ENCODE measurements around the gene RGS12. TPM values are rescaled to one million over a fixed set of nuclear protein-coding genes. Genes with fewer than 3 reads are reported as not detected.

The RGS12 gene
- polyA plus RNA-seq, 2 of the 4 experiments (the other 2 are of a cell fraction) = 7.4 to 8.9 TPM

DNA sequence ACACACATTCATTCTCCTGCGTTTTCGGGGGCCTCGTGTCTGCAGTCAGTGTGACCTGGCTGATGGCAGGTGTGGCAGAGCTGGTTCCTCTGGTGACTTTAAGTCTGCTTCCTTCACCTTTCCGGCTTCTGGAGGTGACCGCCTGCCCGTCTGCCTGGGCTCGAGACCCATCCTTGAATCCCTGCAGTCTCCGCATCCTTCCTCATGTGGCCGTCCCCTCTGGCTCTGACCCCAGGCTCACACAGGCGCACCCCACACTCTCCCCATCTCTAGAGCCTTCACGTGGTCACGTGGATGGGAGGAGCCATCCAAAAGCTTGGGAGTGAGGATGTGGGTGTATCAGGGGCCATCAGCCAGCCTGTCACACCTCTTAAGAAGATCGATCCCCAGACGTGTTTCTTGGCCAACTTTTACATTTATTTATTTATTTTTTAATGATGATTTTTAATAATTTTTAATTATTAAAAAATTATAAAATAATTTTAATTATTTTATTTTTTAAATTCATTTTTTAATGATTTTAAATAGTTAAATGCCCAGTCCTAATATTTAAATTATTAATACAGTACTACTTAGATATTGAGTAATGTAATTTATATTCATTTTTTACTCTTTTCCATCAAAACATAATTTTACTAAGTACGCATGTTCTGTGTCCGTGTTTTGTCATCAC lies 20.9 kb downstream of the RGS12 start:
- WGBS (ENCODE audit: missing lambda C conversion rate) = 92% methylated on average over 16 of the region's 16 CpGs
- CTCF ChIA-PET = no interaction called here
- DNase-seq (ENCODE audit: low read depth in 1 of 2, low spot score in 1 of 2) = no peak

DNA sequence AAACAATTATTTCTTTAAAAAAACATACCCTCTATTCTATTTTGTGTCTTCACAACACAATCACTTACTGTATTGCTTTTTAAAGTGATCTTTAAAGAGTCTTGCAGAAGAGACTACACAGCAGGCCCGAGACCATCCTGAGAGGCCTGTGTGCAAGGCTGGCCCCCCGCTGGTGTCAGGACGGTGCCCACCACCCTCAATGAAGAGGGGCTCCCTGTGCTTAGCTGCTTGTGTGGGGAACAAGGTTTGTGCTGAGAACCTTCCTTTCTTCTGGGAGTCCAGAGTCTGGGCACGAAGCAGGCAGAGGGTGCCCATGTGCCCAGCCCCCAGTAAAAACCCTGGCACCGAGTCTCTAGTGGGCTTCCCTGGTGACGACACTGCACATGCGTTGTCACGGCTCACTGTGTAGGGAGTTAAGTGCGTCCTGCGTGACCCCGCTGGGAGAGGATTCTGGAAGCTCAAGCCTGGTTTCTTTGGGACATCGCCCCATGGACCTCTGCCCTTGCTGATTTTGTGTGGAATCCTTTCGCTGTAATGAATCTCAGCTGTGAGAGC lies 22.0 kb downstream of the RGS12 start:
- POLR2A ChIA-PET = no interaction called here
- TF ChIP-seq BHLHE40 (IDR thresholded peaks at IDR 0.05; ENCODE audit: low read depth, low read length) = no peak
- TF ChIP-seq CTCF (IDR thresholded peaks at IDR 0.05) = no peak
- TF ChIP-seq RCOR1 (IDR thresholded peaks at IDR 0.05; ENCODE audit: low read depth, low read length) = no peak
- TF ChIP-seq USF2 (IDR thresholded peaks at IDR 0.05) = no peak
- TF ChIP-seq NR3C1 (IDR thresholded peaks at IDR 0.05) = no peak
- no peak for TF ChIP-seq JUN (IDR thresholded peaks at IDR 0.05)
- no peak for TF ChIP-seq HES2 (IDR thresholded peaks at IDR 0.05)
- no peak for TF ChIP-seq HOXA7 (CRISPR knock-in tag; IDR thresholded peaks at IDR 0.05)
- no peak for TF ChIP-seq RARB (CRISPR knock-in tag; IDR thresholded peaks at IDR 0.05)
- TF ChIP-seq, protein P1, sequence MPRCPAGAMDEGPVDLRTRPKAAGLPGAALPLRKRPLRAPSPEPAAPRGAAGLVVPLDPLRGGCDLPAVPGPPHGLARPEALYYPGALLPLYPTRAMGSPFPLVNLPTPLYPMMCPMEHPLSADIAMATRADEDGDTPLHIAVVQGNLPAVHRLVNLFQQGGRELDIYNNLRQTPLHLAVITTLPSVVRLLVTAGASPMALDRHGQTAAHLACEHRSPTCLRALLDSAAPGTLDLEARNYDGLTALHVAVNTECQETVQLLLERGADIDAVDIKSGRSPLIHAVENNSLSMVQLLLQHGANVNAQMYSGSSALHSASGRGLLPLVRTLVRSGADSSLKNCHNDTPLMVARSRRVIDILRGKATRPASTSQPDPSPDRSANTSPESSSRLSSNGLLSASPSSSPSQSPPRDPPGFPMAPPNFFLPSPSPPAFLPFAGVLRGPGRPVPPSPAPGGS (IDR thresholded peaks at IDR 0.05) = no peak
- TF ChIP-seq FOSL2 (IDR thresholded peaks at IDR 0.05) = no peak
- no peak for TF ChIP-seq FOSL2 (CRISPR knock-in tag; IDR thresholded peaks at IDR 0.05)
- no peak for TF ChIP-seq ZNF302 (CRISPR knock-in tag; IDR thresholded peaks at IDR 0.05)
- Histone ChIP-seq H3K4me2 (no peak overlapping the region), H3K27ac (no peak overlapping the region), H3K4me3 (no peak overlapping the region), H3K9me3 (no peaks in the 10 kb centered on the region), H3K4me1 (no peaks in the 10 kb centered on the region)
- FAIRE-seq (no peak), DNase-seq (ENCODE audit: low read depth in 1 of 2, low spot score in 1 of 2) (no peak), ATAC-seq (no peak)
- CTCF ChIA-PET = no interaction called here
- 97% methylated on average over 12 of the region's 13 CpGs for WGBS (ENCODE audit: missing lambda C conversion rate)

More for the DNA sequence above, 20.9 kb downstream of the RGS12 start:
- Histone ChIP-seq H3K4me3 (no peak overlapping the region), H3K4me1 (no peaks in the 10 kb centered on the region), H3K4me2 (no peak overlapping the region), H3K9me3 (no peaks in the 10 kb centered on the region), H3K27ac (no peak overlapping the region)
- POLR2A ChIA-PET = no interaction called here
- ATAC-seq = no peak
- no peak for FAIRE-seq
- TF ChIP-seq EHF (CRISPR knock-in tag; IDR thresholded peaks at IDR 0.05) (no peak), SREBF2 (IDR thresholded peaks at IDR 0.05) (no peak), CBX2 (IDR thresholded peaks at IDR 0.05; ENCODE audit: borderline replicate concordance, low read depth) (no peak), RCOR1 (IDR thresholded peaks at IDR 0.05; ENCODE audit: low read depth, low read length) (no peak), FOSL2 (IDR thresholded peaks at IDR 0.05) (no peak), FOSL2 (CRISPR knock-in tag; IDR thresholded peaks at IDR 0.05) (no peak), EHMT2 (IDR thresholded peaks at IDR 0.05; ENCODE audit: low read depth) (no peak)

- CTCF ChIA-PET = no interaction called here
- Histone ChIP-seq H3K4me1 (no peaks in the 10 kb centered on the region), H3K4me2 (no peak overlapping the region), H3K27ac (no peak overlapping the region), H3K9me3 (no peaks in the 10 kb centered on the region), H3K4me3 (no peak overlapping the region)
- TF ChIP-seq SREBF2 (IDR thresholded peaks at IDR 0.05) = no peak
- FAIRE-seq (no peak), ATAC-seq (no peak), DNase-seq (ENCODE audit: low read depth in 1 of 2, low spot score in 1 of 2) (no peak)
- POLR2A ChIA-PET = no interaction called here
- 81% methylated on average over 7 of the region's 7 CpGs for WGBS (ENCODE audit: missing lambda C conversion rate)
Observed at GRCh38 chr4:3315566-3315965, 22.7 kb downstream of the RGS12 start.

Data from A549 (cell line).